Measurements from ENCODE around the gene HSD11B2.

The HSD11B2 gene

GRCh38 chr16:67430977-67431774, at the start of gene HSD11B2:
HSD11B2 (plus strand) TSS chr16:67431121; CDS start chr16:67431249, 128 bp downstream.
- DNase-seq, result peak; percentile 41

GRCh38 chr16:67383284-67383683, 47.6 kb upstream of the HSD11B2 start:
- DNase-seq, result no peak

GRCh38 chr16:67384778-67385510, 46.0 kb upstream of the HSD11B2 start:
- no peak for DNase-seq

GRCh38 chr16:67386861-67387455, 44.0 kb upstream of the HSD11B2 start:
- no peak for DNase-seq

- no peak for DNase-seq
Observed at GRCh38 chr16:67387479-67388079, 43.3 kb upstream of the HSD11B2 start.

- no peak for DNase-seq
Observed at GRCh38 chr16:67388191-67388590, 42.7 kb upstream of the HSD11B2 start.

- no peak for DNase-seq
Observed at GRCh38 chr16:67388591-67388990, 42.3 kb upstream of the HSD11B2 start.

GRCh38 chr16:67389911-67390815, 40.8 kb upstream of the HSD11B2 start:
- no peak for DNase-seq

- DNase-seq, result no peak
Observed at GRCh38 chr16:67390816-67391423, 40.0 kb upstream of the HSD11B2 start.

GRCh38 chr16:67391424-67392300, 39.3 kb upstream of the HSD11B2 start:
- DNase-seq, result no peak

- no peak for DNase-seq
Observed at GRCh38 chr16:67392301-67393059, 38.4 kb upstream of the HSD11B2 start.

GRCh38 chr16:67393111-67393787, 37.7 kb upstream of the HSD11B2 start, which contains the start of gene TPPP3:
TPPP3 (minus strand) TSS chr16:67393498; CDS start chr16:67391111, 2,387 bp downstream.
- peak; percentile 84 for DNase-seq

- no peak for DNase-seq
Observed at GRCh38 chr16:67393788-67394154, 37.1 kb upstream of the HSD11B2 start.

- DNase-seq, result no peak
Observed at GRCh38 chr16:67394155-67395104, 36.5 kb upstream of the HSD11B2 start.

- DNase-seq, result no peak
Observed at GRCh38 chr16:67395105-67395457, 35.8 kb upstream of the HSD11B2 start.

GRCh38 chr16:67395458-67396158, 35.3 kb upstream of the HSD11B2 start:
- no peak for DNase-seq

All from T1000 (cell line).